ENCODE data around the gene STX2.

- TF ChIP-seq CTCF (IDR thresholded peaks at IDR 0.05) = no peak
- no peak for TF ChIP-seq EP300 (IDR thresholded peaks at IDR 0.05)
- TF ChIP-seq POLR2AphosphoS5 (IDR thresholded peaks at IDR 0.05) = no peak
Measured at GRCh38 chr12:130880411-130880885, 41.4 kb upstream of the STX2 start.

Data from esophagus muscularis mucosa (tissue), 4 donors.